Measurements from ENCODE around the gene KCNK4. TPM values are rescaled to one million over a fixed set of nuclear protein-coding genes. Genes with fewer than 3 reads are reported as not detected.

KCNK4 gene
- total RNA-seq, 1 donor from 2014 or later = not detected

DNA sequence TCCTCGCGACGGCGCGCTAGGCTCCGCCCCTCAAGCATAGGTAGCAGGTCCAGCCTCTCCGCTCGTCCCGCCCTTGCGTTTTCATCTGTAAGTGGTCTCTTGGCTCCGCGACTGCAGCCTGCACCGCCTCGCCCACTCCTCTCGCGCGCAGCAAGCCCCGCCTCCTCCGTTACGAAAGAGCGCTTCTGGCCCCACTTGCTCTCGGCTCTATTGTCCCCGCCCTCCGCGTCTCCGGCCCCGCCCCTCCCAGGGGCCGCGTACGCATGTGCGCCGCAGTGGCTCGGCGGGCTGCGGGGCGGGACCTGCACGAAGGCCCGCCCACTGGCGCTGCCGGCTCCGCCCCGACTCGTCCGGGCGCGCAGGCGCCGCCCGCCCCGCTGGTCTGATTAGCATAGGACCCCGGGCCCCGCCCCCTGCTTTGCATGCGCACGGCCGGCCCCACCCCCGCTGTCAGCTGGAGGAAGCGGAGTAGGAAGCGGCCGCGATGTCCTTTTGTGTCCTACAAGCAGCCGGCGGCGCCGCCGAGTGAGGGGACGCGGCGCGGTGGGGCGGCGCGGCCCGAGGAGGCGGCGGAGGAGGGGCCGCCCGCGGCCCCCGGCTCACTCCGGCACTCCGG, 14.1 kb downstream of the KCNK4 start, which contains the start of gene ESRRA:
Gene ESRRA (plus strand): TSS at position 450 of the 616 bp plus-strand sequence. CDS start 1,656 bp downstream, outside the sequence.
- Mint-ChIP-seq H3K9me3 (no peaks in the 10 kb centered on the region), H3K27ac (peak within 1 kb of the TSS; percentile 12), H3K4me1 (peaks cover 24% of the 10 kb centered on the region), H3K27me3 (ENCODE audit: insufficient read depth, low read depth) (peaks cover 28% of the 10 kb centered on the region), H3K4me3 (peak within 1 kb of the TSS; percentile 95), H3K36me3 (no peaks in the 10 kb centered on the region)
- Histone ChIP-seq H3K9ac (peak within 1 kb of the TSS; percentile 44), H2AFZ (replicated peaks) (peak within 1 kb of the TSS; percentile 55), H3K4me1 (peaks cover 10% of the 10 kb centered on the region), H3K36me3 (no peaks in the 10 kb centered on the region), H4K20me1 (ENCODE audit: low read depth) (peaks cover 21% of the 10 kb centered on the region), H3K79me2 (ENCODE audit: low read depth) (peaks cover 18% of the 10 kb centered on the region), H3K9me3 (ENCODE audit: low read depth) (no peaks in the 10 kb centered on the region), H3F3A (ENCODE audit: low read depth) (peaks cover 25% of the 10 kb centered on the region), H3K27me3 (peaks cover 41% of the 10 kb centered on the region), H3K4me2 (peak within 1 kb of the TSS; percentile 98), H3K27ac (peak within 1 kb of the TSS; percentile 31), H3K4me3 (peak within 1 kb of the TSS; percentile 87)
- TF ChIP-seq EZH2phosphoT487 (IDR thresholded peaks at IDR 0.05) = no peak
- TF ChIP-seq, protein P1, sequence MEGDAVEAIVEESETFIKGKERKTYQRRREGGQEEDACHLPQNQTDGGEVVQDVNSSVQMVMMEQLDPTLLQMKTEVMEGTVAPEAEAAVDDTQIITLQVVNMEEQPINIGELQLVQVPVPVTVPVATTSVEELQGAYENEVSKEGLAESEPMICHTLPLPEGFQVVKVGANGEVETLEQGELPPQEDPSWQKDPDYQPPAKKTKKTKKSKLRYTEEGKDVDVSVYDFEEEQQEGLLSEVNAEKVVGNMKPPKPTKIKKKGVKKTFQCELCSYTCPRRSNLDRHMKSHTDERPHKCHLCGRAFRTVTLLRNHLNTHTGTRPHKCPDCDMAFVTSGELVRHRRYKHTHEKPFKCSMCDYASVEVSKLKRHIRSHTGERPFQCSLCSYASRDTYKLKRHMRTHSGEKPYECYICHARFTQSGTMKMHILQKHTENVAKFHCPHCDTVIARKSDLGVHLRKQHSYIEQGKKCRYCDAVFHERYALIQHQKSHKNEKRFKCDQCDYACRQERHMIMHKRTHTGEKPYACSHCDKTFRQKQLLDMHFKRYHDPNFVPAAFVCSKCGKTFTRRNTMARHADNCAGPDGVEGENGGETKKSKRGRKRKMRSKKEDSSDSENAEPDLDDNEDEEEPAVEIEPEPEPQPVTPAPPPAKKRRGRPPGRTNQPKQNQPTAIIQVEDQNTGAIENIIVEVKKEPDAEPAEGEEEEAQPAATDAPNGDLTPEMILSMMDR (IDR thresholded peaks at IDR 0.05) = no peak
- no peak for TF ChIP-seq EZH2 (IDR thresholded peaks at IDR 0.05)
- DNase-seq (ENCODE audit: low spot score) = peak; percentile 100

DNA sequence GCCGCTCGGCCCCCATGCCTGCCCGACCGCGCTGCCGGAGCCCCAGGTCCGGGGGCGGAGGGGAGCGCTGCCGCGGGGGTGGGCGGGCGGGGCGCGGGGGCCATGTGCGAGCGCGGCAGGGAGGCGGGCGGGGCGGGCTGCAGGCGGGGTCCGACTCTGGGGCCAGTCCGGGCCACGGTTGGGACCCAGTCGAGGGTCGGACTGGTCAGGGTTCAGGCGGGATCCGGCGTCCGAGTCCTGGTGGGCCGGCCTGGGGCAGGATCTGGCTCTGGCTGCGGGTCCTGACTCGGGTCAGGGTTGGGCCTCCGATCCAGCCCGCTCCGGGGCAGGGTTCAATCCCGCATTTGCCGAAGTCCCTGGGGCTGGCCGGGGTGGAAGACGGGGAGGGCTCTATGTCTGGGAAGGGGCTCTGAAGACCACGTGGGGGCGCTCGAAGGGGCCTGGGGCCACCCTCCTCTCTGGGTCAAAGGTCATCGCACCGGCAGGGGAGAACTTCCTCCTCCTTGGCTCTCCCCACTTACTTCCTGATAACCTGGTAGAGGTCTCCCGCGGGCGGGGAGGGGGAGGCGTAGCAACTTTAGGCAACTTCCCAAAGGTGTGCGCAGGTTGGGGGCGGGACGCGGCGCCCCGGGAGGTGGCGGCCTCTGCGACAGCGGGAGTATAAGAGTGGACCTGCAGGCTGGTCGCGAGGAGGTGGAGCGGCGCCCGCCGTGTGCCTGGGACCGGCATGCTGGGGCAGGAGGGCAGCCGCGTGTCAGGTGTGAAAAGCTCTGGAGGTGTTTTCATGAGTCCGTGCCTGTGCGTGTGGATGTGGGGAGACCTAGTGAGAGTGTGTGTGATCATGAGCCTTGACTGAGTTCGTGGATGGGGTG, 14.8 kb downstream of the KCNK4 start:
- H3K27ac Mint-ChIP-seq = peak overlapping the region; percentile 12
- H3K27ac ChIP-seq = peak overlapping the region; percentile 31
- H3K36me3 Mint-ChIP-seq = no peaks in the 10 kb centered on the region
- no peak for TF ChIP-seq EZH2phosphoT487 (IDR thresholded peaks at IDR 0.05)
- TF ChIP-seq, protein P1 (IDR thresholded peaks at IDR 0.05) = peak; percentile 73
- no peaks in the 10 kb centered on the region for H3K9me3 ChIP-seq (ENCODE audit: low read depth)
- H4K20me1 ChIP-seq (ENCODE audit: low read depth) = peaks cover 18% of the 10 kb centered on the region
- peaks cover 21% of the 10 kb centered on the region for H3K27me3 Mint-ChIP-seq (ENCODE audit: insufficient read depth, low read depth)
- peak overlapping the region; percentile 95 for H3K4me2 ChIP-seq
- H2AFZ ChIP-seq (replicated peaks) = peak overlapping the region; percentile 55
- H3K4me3 ChIP-seq = peak overlapping the region; percentile 87
- H3K4me1 ChIP-seq = peaks cover 10% of the 10 kb centered on the region
- H3K36me3 ChIP-seq = no peaks in the 10 kb centered on the region
- H3K9me3 Mint-ChIP-seq = no peaks in the 10 kb centered on the region
- H3K9ac ChIP-seq = peak overlapping the region; percentile 44
- peak; percentile 82 for DNase-seq (ENCODE audit: low spot score)
- peaks cover 34% of the 10 kb centered on the region for H3K27me3 ChIP-seq
- H3K4me3 Mint-ChIP-seq = peak overlapping the region; percentile 95
- H3K79me2 ChIP-seq (ENCODE audit: low read depth) = peaks cover 18% of the 10 kb centered on the region
- peaks cover 19% of the 10 kb centered on the region for H3K4me1 Mint-ChIP-seq
- H3F3A ChIP-seq (ENCODE audit: low read depth) = peaks cover 17% of the 10 kb centered on the region

DNA sequence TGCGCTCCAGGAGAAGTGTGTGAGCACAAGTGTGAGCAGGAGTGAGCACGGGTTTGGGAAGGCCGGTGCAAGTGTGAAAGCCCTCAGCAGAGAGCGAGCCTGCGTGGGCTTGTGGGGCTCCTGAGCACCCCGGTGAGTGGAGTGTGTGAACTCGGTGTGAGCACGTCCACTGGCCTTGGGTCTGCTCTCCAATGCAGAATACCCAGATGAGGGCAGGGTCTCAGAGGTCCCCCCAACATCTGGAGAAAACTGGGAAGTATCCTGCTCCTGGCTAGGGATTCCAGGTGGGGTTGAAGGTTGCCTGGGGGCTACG, 15.4 kb downstream of the KCNK4 start:
- H2AFZ ChIP-seq (replicated peaks) = peak overlapping the region; percentile 55
- Mint-ChIP-seq H3K27ac (peak overlapping the region; percentile 12), H3K9me3 (no peaks in the 10 kb centered on the region), H3K4me3 (peak overlapping the region; percentile 95), H3K36me3 (no peaks in the 10 kb centered on the region), H3K4me1 (peaks cover 19% of the 10 kb centered on the region), H3K27me3 (ENCODE audit: insufficient read depth, low read depth) (peaks cover 18% of the 10 kb centered on the region)
- H3K4me3 ChIP-seq = peak overlapping the region; percentile 87
- peaks cover 18% of the 10 kb centered on the region for H3K79me2 ChIP-seq (ENCODE audit: low read depth)
- TF ChIP-seq, protein P1 (IDR thresholded peaks at IDR 0.05) = no peak
- no peak for TF ChIP-seq EZH2 (IDR thresholded peaks at IDR 0.05)
- no peak for TF ChIP-seq EZH2phosphoT487 (IDR thresholded peaks at IDR 0.05)
- H3K27me3 ChIP-seq = peaks cover 28% of the 10 kb centered on the region
- H3K9me3 ChIP-seq (ENCODE audit: low read depth) = no peaks in the 10 kb centered on the region
- H3F3A ChIP-seq (ENCODE audit: low read depth) = peaks cover 14% of the 10 kb centered on the region
- no peak for DNase-seq (ENCODE audit: low spot score)
- no peak overlapping the region for H3K27ac ChIP-seq
- no peaks in the 10 kb centered on the region for H3K36me3 ChIP-seq
- H3K4me2 ChIP-seq = peak overlapping the region; percentile 95
- peaks cover 18% of the 10 kb centered on the region for H4K20me1 ChIP-seq (ENCODE audit: low read depth)
- peaks cover 10% of the 10 kb centered on the region for H3K4me1 ChIP-seq
- H3K9ac ChIP-seq = peak overlapping the region; percentile 44

Measured in neural progenitor cell (in vitro differentiated cells).